ENCODE data around the gene TTC27. TPM values are rescaled to one million over a fixed set of nuclear protein-coding genes. Genes with fewer than 3 reads are reported as not detected.

TTC27 gene
- polyA plus RNA-seq, 1 donor from 2014 or later = 11.1 TPM

DNA sequence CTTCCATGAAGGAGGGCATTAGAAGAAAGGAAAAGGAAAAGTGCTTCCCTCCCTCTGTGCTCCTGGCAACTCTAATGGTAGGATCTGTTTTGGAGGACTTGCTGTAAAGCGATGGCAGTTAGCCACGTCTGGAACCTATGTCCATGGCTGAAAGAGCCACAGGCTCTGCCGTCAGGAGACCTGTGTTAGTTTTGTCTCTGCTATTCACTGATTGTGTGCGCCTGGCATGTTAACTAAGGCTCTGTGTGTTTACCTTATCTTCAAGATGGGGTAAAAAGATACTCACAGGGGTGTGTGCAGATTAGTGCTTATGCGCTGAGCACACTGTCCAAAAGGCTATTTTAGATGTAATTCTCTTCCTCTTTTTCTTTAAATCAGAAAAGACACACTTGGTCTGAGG, 209.1 kb downstream of the TTC27 start:
- Histone ChIP-seq H3K9me2 (ENCODE audit: insufficient read depth, low read length) (no peaks in the 10 kb centered on the region), H4K20me1 (ENCODE audit: insufficient read depth) (no peaks in the 10 kb centered on the region), H3K79me2 (replicated peaks; ENCODE audit: insufficient read depth, low read length) (no peaks in the 10 kb centered on the region), H3K9me3 (ENCODE audit: low read length) (no peaks in the 10 kb centered on the region), H3F3A (ENCODE audit: insufficient read depth, low read length, poor library complexity, severe bottlenecking) (no peaks in the 10 kb centered on the region), H3K36me3 (ENCODE audit: insufficient read depth, low read length) (no peaks in the 10 kb centered on the region), H3K27ac (ENCODE audit: low read length) (no peak overlapping the region), H3K27me3 (ENCODE audit: insufficient read depth, low read depth, low read length) (no peaks in the 10 kb centered on the region), H3K4me3 (ENCODE audit: low read length) (no peak overlapping the region), H3K4me2 (ENCODE audit: low read length) (no peak overlapping the region), H3K9ac (ENCODE audit: low read length) (no peak overlapping the region), H2AFZ (ENCODE audit: low read depth, low read length) (no peak overlapping the region)
- no peak for TF ChIP-seq EZH2 (IDR thresholded peaks at IDR 0.05; ENCODE audit: borderline replicate concordance, insufficient read depth, low read length, poor library complexity, severe bottlenecking)
- no peak for TF ChIP-seq POLR2AphosphoS5 (IDR thresholded peaks at IDR 0.05)
- no peak for TF ChIP-seq EP300 (conservative IDR thresholded peaks at IDR 0.05; ENCODE audit: poor library complexity, severe bottlenecking)
- no peak for TF ChIP-seq MXI1 (conservative IDR thresholded peaks at IDR 0.05; ENCODE audit: poor library complexity, severe bottlenecking)
- TF ChIP-seq RAD21 (conservative IDR thresholded peaks at IDR 0.05) = no peak
- TF ChIP-seq, protein P1, sequence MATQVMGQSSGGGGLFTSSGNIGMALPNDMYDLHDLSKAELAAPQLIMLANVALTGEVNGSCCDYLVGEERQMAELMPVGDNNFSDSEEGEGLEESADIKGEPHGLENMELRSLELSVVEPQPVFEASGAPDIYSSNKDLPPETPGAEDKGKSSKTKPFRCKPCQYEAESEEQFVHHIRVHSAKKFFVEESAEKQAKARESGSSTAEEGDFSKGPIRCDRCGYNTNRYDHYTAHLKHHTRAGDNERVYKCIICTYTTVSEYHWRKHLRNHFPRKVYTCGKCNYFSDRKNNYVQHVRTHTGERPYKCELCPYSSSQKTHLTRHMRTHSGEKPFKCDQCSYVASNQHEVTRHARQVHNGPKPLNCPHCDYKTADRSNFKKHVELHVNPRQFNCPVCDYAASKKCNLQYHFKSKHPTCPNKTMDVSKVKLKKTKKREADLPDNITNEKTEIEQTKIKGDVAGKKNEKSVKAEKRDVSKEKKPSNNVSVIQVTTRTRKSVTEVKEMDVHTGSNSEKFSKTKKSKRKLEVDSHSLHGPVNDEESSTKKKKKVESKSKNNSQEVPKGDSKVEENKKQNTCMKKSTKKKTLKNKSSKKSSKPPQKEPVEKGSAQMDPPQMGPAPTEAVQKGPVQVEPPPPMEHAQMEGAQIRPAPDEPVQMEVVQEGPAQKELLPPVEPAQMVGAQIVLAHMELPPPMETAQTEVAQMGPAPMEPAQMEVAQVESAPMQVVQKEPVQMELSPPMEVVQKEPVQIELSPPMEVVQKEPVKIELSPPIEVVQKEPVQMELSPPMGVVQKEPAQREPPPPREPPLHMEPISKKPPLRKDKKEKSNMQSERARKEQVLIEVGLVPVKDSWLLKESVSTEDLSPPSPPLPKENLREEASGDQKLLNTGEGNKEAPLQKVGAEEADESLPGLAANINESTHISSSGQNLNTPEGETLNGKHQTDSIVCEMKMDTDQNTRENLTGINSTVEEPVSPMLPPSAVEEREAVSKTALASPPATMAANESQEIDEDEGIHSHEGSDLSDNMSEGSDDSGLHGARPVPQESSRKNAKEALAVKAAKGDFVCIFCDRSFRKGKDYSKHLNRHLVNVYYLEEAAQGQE (IDR thresholded peaks at IDR 0.05; ENCODE audit: borderline replicate concordance) = no peak
- TF ChIP-seq, protein P2, sequence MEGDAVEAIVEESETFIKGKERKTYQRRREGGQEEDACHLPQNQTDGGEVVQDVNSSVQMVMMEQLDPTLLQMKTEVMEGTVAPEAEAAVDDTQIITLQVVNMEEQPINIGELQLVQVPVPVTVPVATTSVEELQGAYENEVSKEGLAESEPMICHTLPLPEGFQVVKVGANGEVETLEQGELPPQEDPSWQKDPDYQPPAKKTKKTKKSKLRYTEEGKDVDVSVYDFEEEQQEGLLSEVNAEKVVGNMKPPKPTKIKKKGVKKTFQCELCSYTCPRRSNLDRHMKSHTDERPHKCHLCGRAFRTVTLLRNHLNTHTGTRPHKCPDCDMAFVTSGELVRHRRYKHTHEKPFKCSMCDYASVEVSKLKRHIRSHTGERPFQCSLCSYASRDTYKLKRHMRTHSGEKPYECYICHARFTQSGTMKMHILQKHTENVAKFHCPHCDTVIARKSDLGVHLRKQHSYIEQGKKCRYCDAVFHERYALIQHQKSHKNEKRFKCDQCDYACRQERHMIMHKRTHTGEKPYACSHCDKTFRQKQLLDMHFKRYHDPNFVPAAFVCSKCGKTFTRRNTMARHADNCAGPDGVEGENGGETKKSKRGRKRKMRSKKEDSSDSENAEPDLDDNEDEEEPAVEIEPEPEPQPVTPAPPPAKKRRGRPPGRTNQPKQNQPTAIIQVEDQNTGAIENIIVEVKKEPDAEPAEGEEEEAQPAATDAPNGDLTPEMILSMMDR (IDR thresholded peaks at IDR 0.05; ENCODE audit: poor library complexity, severe bottlenecking) = no peak
- no peak for TF ChIP-seq TAF1 (IDR thresholded peaks at IDR 0.05; ENCODE audit: low read depth)
- TF ChIP-seq SMC3 (conservative IDR thresholded peaks at IDR 0.05; ENCODE audit: poor library complexity) = no peak

DNA sequence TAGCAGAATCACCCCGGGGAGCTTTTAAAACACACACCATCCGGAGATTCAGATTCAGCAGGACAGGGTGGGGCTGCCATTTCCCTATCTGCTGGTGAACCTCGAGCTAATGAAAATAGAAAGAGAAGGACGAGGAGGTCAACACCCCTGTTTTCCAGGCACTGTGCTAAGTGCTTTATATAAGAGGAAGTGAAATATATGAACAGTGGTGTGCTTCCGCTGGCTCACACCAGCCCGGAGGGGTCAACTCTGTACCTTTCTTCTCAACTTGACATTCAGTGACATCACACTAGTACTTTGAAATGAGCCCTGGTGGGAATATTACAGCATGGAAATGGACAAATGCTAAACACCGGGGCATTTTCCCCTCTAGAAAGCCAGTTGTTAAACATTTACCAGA, 210.6 kb downstream of the TTC27 start:
- H4K20me1 ChIP-seq (ENCODE audit: insufficient read depth) = no peaks in the 10 kb centered on the region
- H3K9me2 ChIP-seq (ENCODE audit: insufficient read depth, low read length) = no peaks in the 10 kb centered on the region
- H3K27me3 ChIP-seq (ENCODE audit: insufficient read depth, low read depth, low read length) = no peaks in the 10 kb centered on the region
- H3K36me3 ChIP-seq (ENCODE audit: insufficient read depth, low read length) = no peaks in the 10 kb centered on the region
- H2AFZ ChIP-seq (ENCODE audit: low read depth, low read length) = no peak overlapping the region
- H3K4me2 ChIP-seq (ENCODE audit: low read length) = no peak overlapping the region
- H3K4me3 ChIP-seq (ENCODE audit: low read length) = no peak overlapping the region
- no peaks in the 10 kb centered on the region for H3K9me3 ChIP-seq (ENCODE audit: low read length)
- H3F3A ChIP-seq (ENCODE audit: insufficient read depth, low read length, poor library complexity, severe bottlenecking) = no peaks in the 10 kb centered on the region
- no peak overlapping the region for H3K9ac ChIP-seq (ENCODE audit: low read length)
- no peak for TF ChIP-seq RAD21 (conservative IDR thresholded peaks at IDR 0.05)
- no peak for TF ChIP-seq EZH2 (IDR thresholded peaks at IDR 0.05; ENCODE audit: borderline replicate concordance, insufficient read depth, low read length, poor library complexity, severe bottlenecking)
- TF ChIP-seq MXI1 (conservative IDR thresholded peaks at IDR 0.05; ENCODE audit: poor library complexity, severe bottlenecking) = no peak
- TF ChIP-seq SMC3 (conservative IDR thresholded peaks at IDR 0.05; ENCODE audit: poor library complexity) = no peak
- TF ChIP-seq TAF1 (IDR thresholded peaks at IDR 0.05; ENCODE audit: low read depth) = no peak
- TF ChIP-seq, protein P1 (IDR thresholded peaks at IDR 0.05; ENCODE audit: borderline replicate concordance) = no peak
- no peak for TF ChIP-seq POLR2AphosphoS5 (IDR thresholded peaks at IDR 0.05)
- TF ChIP-seq, protein P2 (IDR thresholded peaks at IDR 0.05; ENCODE audit: poor library complexity, severe bottlenecking) = no peak
- no peak for TF ChIP-seq EP300 (conservative IDR thresholded peaks at IDR 0.05; ENCODE audit: poor library complexity, severe bottlenecking)
- no peaks in the 10 kb centered on the region for H3K79me2 ChIP-seq (replicated peaks; ENCODE audit: insufficient read depth, low read length)
- no peak overlapping the region for H3K27ac ChIP-seq (ENCODE audit: low read length)

Data from neural cell (in vitro differentiated cells).